IPS-11a (cell line): ENCODE results near the gene GLT8D2.

Experiments used
- H3K4me3 ChIP-seq: one replicate; pipeline ENCODE4 v1.5.1; 2013; ENCODE audit warnings: low read depth, low read length, control low read depth

GLT8D2 gene

GRCh38 chr12:103955811-103956508 lies 94.0 kb downstream of the GLT8D2 start:
- peak overlapping the region; percentile 99 for H3K4me3 ChIP-seq

GRCh38 chr12:103952497-103952896 lies 97.5 kb downstream of the GLT8D2 start:
- H3K4me3 ChIP-seq: no peak overlapping the region

- no peak overlapping the region for H3K4me3 ChIP-seq
Measured at GRCh38 chr12:103948746-103949406, 101.1 kb downstream of the GLT8D2 start.

- no peak overlapping the region for H3K4me3 ChIP-seq
Measured at GRCh38 chr12:103947871-103948555, 102.0 kb downstream of the GLT8D2 start.

- H3K4me3 ChIP-seq: no peak overlapping the region
Measured at GRCh38 chr12:103944964-103945363, 105.0 kb downstream of the GLT8D2 start.
